ENCODE results near the gene G2E3.

The G2E3 gene

DNA sequence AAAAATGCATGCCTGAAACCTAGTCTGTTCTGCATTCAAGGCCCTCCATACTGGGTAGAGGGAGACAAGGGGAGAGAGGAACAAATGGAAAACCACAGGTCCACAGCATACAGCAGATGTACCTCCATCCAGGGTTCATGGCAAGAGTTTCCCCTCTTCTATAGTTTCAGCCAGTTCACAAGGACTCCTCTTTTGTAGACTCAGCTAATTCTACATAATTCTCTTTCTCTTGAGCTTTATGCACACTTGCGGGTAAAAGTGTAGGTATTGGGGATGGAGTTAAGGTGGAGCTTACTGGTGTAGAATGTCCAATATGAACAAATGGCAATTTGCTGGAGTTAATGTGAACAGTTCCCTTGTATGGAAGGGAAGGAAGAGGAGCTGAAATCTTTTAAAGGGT, 23.4 kb downstream of the G2E3 start:
- Histone ChIP-seq H3K36me3 (ENCODE audit: control insufficient read depth, insufficient read depth, low read length) (peaks cover 4% of the 10 kb centered on the region; the same call in 1 of the 2 replicates), H3K27me3 (replicated peaks; ENCODE audit: control insufficient read depth, insufficient read depth, low read length) (no peaks in the 10 kb centered on the region), H3K4me3 (replicated peaks; ENCODE audit: low read depth, low read length) (no peak overlapping the region)
- no peak for DNase-seq (ENCODE audit: extremely low read depth, insufficient read length)
- TF ChIP-seq, protein P1, sequence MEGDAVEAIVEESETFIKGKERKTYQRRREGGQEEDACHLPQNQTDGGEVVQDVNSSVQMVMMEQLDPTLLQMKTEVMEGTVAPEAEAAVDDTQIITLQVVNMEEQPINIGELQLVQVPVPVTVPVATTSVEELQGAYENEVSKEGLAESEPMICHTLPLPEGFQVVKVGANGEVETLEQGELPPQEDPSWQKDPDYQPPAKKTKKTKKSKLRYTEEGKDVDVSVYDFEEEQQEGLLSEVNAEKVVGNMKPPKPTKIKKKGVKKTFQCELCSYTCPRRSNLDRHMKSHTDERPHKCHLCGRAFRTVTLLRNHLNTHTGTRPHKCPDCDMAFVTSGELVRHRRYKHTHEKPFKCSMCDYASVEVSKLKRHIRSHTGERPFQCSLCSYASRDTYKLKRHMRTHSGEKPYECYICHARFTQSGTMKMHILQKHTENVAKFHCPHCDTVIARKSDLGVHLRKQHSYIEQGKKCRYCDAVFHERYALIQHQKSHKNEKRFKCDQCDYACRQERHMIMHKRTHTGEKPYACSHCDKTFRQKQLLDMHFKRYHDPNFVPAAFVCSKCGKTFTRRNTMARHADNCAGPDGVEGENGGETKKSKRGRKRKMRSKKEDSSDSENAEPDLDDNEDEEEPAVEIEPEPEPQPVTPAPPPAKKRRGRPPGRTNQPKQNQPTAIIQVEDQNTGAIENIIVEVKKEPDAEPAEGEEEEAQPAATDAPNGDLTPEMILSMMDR (IDR thresholded peaks at IDR 0.05; ENCODE audit: insufficient read depth, low read length, poor library complexity, severe bottlenecking) = no peak

DNA sequence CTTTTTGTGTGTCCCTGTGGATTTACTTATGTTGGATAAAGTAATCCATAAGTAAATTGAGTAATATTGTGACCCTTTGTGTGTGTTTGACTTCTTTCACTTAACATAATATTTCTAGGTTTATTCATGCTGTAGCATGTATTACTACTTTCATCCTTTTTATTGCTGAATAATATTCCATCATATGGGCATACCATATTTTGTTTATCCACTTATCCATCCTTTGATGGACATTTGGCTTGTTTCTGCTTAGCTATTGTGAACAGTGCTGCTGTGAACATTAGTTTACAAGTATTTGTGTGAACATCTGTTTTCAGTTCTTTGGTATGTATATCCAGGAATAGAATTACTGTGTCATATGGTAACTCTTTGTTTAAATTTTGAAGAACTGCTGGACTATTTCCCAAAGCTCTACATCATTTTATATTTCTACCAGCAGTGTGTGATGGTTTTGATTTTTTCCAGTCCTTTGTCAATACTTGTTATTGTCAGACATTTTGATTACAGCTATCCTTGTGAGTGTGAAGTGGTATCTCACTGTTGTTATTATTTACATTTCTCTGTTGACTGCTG, 25.2 kb downstream of the G2E3 start:
- TF ChIP-seq, protein P1 (IDR thresholded peaks at IDR 0.05; ENCODE audit: insufficient read depth, low read length, poor library complexity, severe bottlenecking) = no peak
- H3K36me3 ChIP-seq (ENCODE audit: control insufficient read depth, insufficient read depth, low read length) = peaks cover 4% of the 10 kb centered on the region; the same call in 1 of the 2 replicates
- no peak for DNase-seq (ENCODE audit: extremely low read depth, insufficient read length)
- H3K4me3 ChIP-seq (replicated peaks; ENCODE audit: low read depth, low read length) = no peak overlapping the region
- H3K27me3 ChIP-seq (replicated peaks; ENCODE audit: control insufficient read depth, insufficient read depth, low read length) = no peaks in the 10 kb centered on the region

DNA sequence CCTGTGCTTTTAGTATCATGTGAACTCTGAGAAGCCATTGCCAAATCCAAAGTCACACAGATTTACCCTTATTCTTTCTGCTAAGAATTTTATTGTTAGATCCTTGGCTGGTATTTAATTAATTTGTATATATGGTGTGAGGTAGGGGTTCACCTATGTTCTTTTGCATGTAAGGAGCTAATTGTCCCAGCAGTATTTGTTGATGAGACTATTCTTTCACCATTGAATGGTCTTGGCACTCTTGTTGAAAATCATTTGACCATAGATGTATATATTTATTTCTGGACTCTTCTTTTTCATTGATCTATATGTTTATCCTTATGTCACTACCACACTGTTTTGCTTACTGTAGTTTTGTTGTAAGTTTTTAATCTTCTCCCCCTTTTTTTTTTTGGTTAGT, 26.2 kb downstream of the G2E3 start:
- Histone ChIP-seq H3K36me3 (ENCODE audit: control insufficient read depth, insufficient read depth, low read length) (peaks cover 4% of the 10 kb centered on the region; the same call in 1 of the 2 replicates), H3K27me3 (replicated peaks; ENCODE audit: control insufficient read depth, insufficient read depth, low read length) (no peaks in the 10 kb centered on the region), H3K4me3 (replicated peaks; ENCODE audit: low read depth, low read length) (no peak overlapping the region)
- DNase-seq (ENCODE audit: extremely low read depth, insufficient read length) = no peak
- TF ChIP-seq, protein P1 (IDR thresholded peaks at IDR 0.05; ENCODE audit: insufficient read depth, low read length, poor library complexity, severe bottlenecking) = no peak

DNA sequence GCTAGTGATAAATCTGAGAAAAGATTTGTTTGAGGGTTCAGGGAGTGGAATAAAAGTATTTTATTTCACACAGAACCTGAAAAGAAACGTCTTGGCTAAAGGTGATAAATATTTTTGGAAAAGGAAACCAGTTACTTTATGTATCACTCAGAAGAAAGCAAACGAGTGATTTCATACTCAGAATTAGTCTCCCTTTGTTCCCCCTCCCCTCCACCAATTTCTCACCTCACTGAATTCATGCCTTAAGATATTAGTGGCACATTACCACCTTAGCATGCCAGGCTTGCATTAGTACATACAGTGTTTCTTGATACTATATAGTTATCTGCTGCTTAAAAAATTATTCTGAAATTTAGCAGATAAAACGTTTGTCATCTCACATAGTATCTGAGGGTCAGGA, 28.2 kb downstream of the G2E3 start:
- DNase-seq (ENCODE audit: extremely low read depth, insufficient read length) = no peak
- H3K36me3 ChIP-seq (ENCODE audit: control insufficient read depth, insufficient read depth, low read length) = no peaks in the 10 kb centered on the region
- H3K27me3 ChIP-seq (replicated peaks; ENCODE audit: control insufficient read depth, insufficient read depth, low read length) = no peaks in the 10 kb centered on the region
- no peak overlapping the region for H3K4me3 ChIP-seq (replicated peaks; ENCODE audit: low read depth, low read length)
- TF ChIP-seq, protein P1 (IDR thresholded peaks at IDR 0.05; ENCODE audit: insufficient read depth, low read length, poor library complexity, severe bottlenecking) = no peak

DNA sequence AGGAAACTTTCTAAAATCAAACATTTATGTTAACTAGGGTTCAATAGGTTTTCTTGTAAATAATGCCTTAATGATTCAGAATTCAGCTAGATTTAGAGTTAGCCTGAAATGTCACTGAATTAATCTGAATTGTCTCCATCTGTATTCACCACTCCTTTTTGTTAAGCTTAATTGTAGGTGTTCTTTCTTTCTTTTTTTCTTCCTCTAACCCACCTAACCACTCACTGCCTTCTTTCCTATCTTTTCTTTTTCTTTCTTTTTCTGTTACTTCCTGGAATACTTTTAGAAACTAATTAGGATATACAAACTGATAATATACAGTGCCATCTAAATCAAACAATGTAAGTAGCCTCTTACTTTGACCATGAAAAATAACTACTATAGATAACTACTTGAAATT, 29.9 kb downstream of the G2E3 start:
- Histone ChIP-seq H3K36me3 (ENCODE audit: control insufficient read depth, insufficient read depth, low read length) (no peaks in the 10 kb centered on the region), H3K27me3 (replicated peaks; ENCODE audit: control insufficient read depth, insufficient read depth, low read length) (no peaks in the 10 kb centered on the region), H3K4me3 (replicated peaks; ENCODE audit: low read depth, low read length) (no peak overlapping the region)
- no peak for DNase-seq (ENCODE audit: extremely low read depth, insufficient read length)
- TF ChIP-seq, protein P1 (IDR thresholded peaks at IDR 0.05; ENCODE audit: insufficient read depth, low read length, poor library complexity, severe bottlenecking) = no peak

DNA sequence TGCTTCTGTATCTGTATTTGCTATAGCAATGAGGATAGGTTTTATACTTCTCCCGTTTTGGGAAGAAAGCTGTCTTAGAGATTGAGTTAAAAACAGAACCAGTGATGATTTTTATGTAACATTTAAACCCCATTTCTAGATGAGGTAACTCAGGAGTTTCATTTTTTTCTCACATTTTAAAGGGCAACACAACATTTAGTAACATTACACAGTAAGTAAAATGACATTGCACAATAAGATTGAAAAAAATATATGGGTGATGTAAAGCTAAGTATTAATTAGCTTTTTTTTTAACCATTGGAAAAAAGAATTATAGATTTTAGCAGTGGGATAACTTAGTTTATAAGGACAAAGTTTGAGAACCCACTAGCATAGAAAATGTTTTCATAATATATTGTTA, 38.0 kb downstream of the G2E3 start:
- DNase-seq (ENCODE audit: extremely low read depth, insufficient read length) = no peak
- TF ChIP-seq, protein P1 (IDR thresholded peaks at IDR 0.05; ENCODE audit: insufficient read depth, low read length, poor library complexity, severe bottlenecking) = no peak
- H3K36me3 ChIP-seq (ENCODE audit: control insufficient read depth, insufficient read depth, low read length) = no peaks in the 10 kb centered on the region; the same call in none of the 2 replicates
- no peak overlapping the region for H3K4me3 ChIP-seq (replicated peaks; ENCODE audit: low read depth, low read length)
- H3K27me3 ChIP-seq (replicated peaks; ENCODE audit: control insufficient read depth, insufficient read depth, low read length) = no peaks in the 10 kb centered on the region

Data from GM06990 (cell line).